ENCODE measurements around the gene PRKAR2B.

PRKAR2B gene

DNA sequence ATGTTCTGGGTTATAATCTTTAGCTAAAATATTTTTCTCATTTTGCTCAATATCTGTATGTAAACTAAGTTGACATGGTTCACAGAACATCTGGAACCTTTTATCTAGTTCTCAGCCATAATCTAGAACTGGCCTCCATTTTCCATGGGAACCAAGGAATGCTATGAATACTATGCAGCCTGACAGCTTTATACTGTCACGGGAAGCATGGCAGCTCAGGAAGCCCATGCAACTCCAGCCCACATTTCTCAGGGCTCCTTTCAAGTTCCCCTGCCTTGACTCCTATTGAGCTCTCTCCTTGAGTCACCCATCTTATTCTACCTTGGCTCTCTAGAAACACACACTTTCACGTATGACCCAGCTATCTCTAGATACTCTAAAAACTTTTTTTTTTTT is 36.6 kb upstream of the PRKAR2B start:
- no peak for TF ChIP-seq ZFP30 (CRISPR knock-in tag; IDR thresholded peaks at IDR 0.05)
- TF ChIP-seq ZC3H10 (CRISPR knock-in tag; IDR thresholded peaks at IDR 0.05): no peak
- no peak for TF ChIP-seq SNAI2 (CRISPR knock-in tag; IDR thresholded peaks at IDR 0.05)
- no peak for TF ChIP-seq ZNF565 (CRISPR knock-in tag; conservative IDR thresholded peaks at IDR 0.05; ENCODE audit: low read depth)
- no peak for TF ChIP-seq ARNTL (CRISPR knock-in tag; IDR thresholded peaks at IDR 0.05; ENCODE audit: borderline replicate concordance, low read depth)
- TF ChIP-seq, protein P1, sequence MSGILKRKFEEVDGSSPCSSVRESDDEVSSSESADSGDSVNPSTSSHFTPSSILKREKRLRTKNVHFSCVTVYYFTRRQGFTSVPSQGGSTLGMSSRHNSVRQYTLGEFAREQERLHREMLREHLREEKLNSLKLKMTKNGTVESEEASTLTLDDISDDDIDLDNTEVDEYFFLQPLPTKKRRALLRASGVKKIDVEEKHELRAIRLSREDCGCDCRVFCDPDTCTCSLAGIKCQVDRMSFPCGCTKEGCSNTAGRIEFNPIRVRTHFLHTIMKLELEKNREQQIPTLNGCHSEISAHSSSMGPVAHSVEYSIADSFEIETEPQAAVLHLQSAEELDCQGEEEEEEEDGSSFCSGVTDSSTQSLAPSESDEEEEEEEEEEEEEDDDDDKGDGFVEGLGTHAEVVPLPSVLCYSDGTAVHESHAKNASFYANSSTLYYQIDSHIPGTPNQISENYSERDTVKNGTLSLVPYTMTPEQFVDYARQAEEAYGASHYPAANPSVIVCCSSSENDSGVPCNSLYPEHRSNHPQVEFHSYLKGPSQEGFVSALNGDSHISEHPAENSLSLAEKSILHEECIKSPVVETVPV (CRISPR knock-in tag; IDR thresholded peaks at IDR 0.05): no peak
- no peak for TF ChIP-seq TOX (CRISPR knock-in tag; IDR thresholded peaks at IDR 0.05; ENCODE audit: borderline replicate concordance)
- TF ChIP-seq, protein P2, sequence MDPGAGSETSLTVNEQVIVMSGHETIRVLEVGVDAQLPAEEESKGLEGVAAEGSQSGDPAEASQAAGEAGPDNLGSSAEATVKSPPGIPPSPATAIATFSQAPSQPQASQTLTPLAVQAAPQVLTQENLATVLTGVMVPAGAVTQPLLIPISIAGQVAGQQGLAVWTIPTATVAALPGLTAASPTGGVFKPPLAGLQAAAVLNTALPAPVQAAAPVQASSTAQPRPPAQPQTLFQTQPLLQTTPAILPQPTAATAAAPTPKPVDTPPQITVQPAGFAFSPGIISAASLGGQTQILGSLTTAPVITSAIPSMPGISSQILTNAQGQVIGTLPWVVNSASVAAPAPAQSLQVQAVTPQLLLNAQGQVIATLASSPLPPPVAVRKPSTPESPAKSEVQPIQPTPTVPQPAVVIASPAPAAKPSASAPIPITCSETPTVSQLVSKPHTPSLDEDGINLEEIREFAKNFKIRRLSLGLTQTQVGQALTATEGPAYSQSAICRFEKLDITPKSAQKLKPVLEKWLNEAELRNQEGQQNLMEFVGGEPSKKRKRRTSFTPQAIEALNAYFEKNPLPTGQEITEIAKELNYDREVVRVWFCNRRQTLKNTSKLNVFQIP (CRISPR knock-in tag; IDR thresholded peaks at IDR 0.05; ENCODE audit: borderline replicate concordance, low read depth): no peak
- TF ChIP-seq, protein P3, sequence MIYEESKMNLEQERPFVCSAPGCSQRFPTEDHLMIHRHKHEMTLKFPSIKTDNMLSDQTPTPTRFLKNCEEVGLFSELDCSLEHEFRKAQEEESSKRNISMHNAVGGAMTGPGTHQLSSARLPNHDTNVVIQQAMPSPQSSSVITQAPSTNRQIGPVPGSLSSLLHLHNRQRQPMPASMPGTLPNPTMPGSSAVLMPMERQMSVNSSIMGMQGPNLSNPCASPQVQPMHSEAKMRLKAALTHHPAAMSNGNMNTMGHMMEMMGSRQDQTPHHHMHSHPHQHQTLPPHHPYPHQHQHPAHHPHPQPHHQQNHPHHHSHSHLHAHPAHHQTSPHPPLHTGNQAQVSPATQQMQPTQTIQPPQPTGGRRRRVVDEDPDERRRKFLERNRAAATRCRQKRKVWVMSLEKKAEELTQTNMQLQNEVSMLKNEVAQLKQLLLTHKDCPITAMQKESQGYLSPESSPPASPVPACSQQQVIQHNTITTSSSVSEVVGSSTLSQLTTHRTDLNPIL (CRISPR knock-in tag; IDR thresholded peaks at IDR 0.05; ENCODE audit: low read depth): no peak
- no peak for TF ChIP-seq PPARA (CRISPR knock-in tag; IDR thresholded peaks at IDR 0.05; ENCODE audit: borderline replicate concordance)
- TF ChIP-seq CSDC2 (CRISPR knock-in tag; IDR thresholded peaks at IDR 0.05): no peak
- TF ChIP-seq, protein P4, sequence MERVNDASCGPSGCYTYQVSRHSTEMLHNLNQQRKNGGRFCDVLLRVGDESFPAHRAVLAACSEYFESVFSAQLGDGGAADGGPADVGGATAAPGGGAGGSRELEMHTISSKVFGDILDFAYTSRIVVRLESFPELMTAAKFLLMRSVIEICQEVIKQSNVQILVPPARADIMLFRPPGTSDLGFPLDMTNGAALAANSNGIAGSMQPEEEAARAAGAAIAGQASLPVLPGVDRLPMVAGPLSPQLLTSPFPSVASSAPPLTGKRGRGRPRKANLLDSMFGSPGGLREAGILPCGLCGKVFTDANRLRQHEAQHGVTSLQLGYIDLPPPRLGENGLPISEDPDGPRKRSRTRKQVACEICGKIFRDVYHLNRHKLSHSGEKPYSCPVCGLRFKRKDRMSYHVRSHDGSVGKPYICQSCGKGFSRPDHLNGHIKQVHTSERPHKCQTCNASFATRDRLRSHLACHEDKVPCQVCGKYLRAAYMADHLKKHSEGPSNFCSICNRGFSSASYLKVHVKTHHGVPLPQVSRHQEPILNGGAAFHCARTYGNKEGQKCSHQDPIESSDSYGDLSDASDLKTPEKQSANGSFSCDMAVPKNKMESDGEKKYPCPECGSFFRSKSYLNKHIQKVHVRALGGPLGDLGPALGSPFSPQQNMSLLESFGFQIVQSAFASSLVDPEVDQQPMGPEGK (CRISPR knock-in tag; IDR thresholded peaks at IDR 0.05; ENCODE audit: borderline replicate concordance): no peak
- TF ChIP-seq ESRRG (CRISPR knock-in tag; IDR thresholded peaks at IDR 0.05): no peak
- TF ChIP-seq ZNF8 (CRISPR knock-in tag; IDR thresholded peaks at IDR 0.05): no peak
- no peak for TF ChIP-seq ISL1 (CRISPR knock-in tag; IDR thresholded peaks at IDR 0.05)
- TF ChIP-seq, protein P5, sequence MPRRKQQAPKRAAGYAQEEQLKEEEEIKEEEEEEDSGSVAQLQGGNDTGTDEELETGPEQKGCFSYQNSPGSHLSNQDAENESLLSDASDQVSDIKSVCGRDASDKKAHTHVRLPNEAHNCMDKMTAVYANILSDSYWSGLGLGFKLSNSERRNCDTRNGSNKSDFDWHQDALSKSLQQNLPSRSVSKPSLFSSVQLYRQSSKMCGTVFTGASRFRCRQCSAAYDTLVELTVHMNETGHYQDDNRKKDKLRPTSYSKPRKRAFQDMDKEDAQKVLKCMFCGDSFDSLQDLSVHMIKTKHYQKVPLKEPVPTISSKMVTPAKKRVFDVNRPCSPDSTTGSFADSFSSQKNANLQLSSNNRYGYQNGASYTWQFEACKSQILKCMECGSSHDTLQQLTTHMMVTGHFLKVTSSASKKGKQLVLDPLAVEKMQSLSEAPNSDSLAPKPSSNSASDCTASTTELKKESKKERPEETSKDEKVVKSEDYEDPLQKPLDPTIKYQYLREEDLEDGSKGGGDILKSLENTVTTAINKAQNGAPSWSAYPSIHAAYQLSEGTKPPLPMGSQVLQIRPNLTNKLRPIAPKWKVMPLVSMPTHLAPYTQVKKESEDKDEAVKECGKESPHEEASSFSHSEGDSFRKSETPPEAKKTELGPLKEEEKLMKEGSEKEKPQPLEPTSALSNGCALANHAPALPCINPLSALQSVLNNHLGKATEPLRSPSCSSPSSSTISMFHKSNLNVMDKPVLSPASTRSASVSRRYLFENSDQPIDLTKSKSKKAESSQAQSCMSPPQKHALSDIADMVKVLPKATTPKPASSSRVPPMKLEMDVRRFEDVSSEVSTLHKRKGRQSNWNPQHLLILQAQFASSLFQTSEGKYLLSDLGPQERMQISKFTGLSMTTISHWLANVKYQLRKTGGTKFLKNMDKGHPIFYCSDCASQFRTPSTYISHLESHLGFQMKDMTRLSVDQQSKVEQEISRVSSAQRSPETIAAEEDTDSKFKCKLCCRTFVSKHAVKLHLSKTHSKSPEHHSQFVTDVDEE (CRISPR knock-in tag; IDR thresholded peaks at IDR 0.05): no peak
- no peak for ATAC-seq

DNA sequence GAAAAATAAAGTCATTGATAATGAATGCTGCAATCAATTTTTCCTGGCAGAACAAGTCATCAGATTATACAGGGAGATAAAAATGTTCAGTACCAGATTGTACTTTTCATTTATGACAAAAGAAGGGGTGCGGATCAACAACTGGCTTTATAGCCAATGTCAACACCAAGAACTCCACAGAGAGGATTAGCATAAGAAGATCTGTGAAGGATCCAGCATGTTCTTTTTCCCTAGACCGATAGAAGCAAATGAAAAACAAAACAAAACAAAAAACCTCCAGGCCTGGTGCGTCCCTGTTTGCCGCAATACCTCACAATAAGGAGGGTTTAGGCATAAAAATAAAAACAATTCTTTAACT is 34.7 kb upstream of the PRKAR2B start:
- TF ChIP-seq GLIS3 (CRISPR knock-in tag; IDR thresholded peaks at IDR 0.05) (no peak), OSR1 (CRISPR knock-in tag; IDR thresholded peaks at IDR 0.05) (no peak)
- TF ChIP-seq, protein P1 (CRISPR knock-in tag; IDR thresholded peaks at IDR 0.05): no peak
- TF ChIP-seq, protein P5 (CRISPR knock-in tag; IDR thresholded peaks at IDR 0.05): no peak
- ATAC-seq: no peak
